WERI-Rb-1 (cell line): ENCODE measurements around the gene KLLN.
A peak's percentile ranks its signal among the peaks of the same experiment; 100 is the strongest.

ENCODE experiments used
- DNase-seq: peaks from one replicate; pipeline ENCODE4 v3.0.0-alpha.2; 2020
- H3K27ac ChIP-seq: fragments of 250-450 bp; sonication (Bioruptor Pico); 2 replicates; pipeline ENCODE4 v1.5.1; 2020; ENCODE audit warnings: mild to moderate bottlenecking, moderate library complexity
- H3K27me3 ChIP-seq: fragments of 250-450 bp; sonication (Bioruptor Pico); 2 replicates; pipeline ENCODE4 v1.5.1; 2021; ENCODE audit warnings: mild to moderate bottlenecking, low read depth, moderate library complexity; ENCODE audit not compliant: insufficient read depth, severe bottlenecking
- H3K36me3 ChIP-seq: fragments of 250-450 bp; sonication (Bioruptor Pico); 2 replicates; pipeline ENCODE4 v1.5.1; 2020; ENCODE audit warnings: mild to moderate bottlenecking, moderate library complexity
- H3K4me3 ChIP-seq: 2 replicates; pipeline ENCODE4 v1.5.1; 2011; ENCODE audit warnings: low read depth, mild to moderate bottlenecking, control low read depth, low read length
- H3K9me3 ChIP-seq: fragments of 250-450 bp; sonication (Bioruptor Pico); 2 replicates; pipeline ENCODE4 v1.5.1; 2021; ENCODE audit warnings: mild to moderate bottlenecking, moderate library complexity; ENCODE audit not compliant: severe bottlenecking
- CTCF ChIP-seq: IDR thresholded peaks from 2 replicates; pipeline ENCODE4 v1.5.1; 2011; ENCODE audit warnings: low read depth, mild to moderate bottlenecking, control low read depth, inconsistent platforms, low read length

KLLN gene

GRCh38 chr10:87845624-87845998, 17.7 kb downstream of the KLLN start:
- no peaks in the 10 kb centered on the region for H3K9me3 ChIP-seq
- no peak for TF ChIP-seq CTCF
- H3K27me3 ChIP-seq, result no peaks in the 10 kb centered on the region
- H3K27ac ChIP-seq, result no peak overlapping the region
- DNase-seq, result no peak
- no peaks in the 10 kb centered on the region for H3K36me3 ChIP-seq
- H3K4me3 ChIP-seq, result no peak overlapping the region

GRCh38 chr10:87844837-87845623, 18.3 kb downstream of the KLLN start:
- H3K27ac ChIP-seq, result no peak overlapping the region
- no peak for TF ChIP-seq CTCF
- DNase-seq, result no peak
- no peaks in the 10 kb centered on the region for H3K27me3 ChIP-seq
- H3K4me3 ChIP-seq, result no peak overlapping the region
- H3K36me3 ChIP-seq, result no peaks in the 10 kb centered on the region
- H3K9me3 ChIP-seq, result no peaks in the 10 kb centered on the region

- DNase-seq, result no peak
- Histone ChIP-seq H3K4me3 (no peak overlapping the region), H3K27me3 (no peaks in the 10 kb centered on the region), H3K36me3 (no peaks in the 10 kb centered on the region), H3K27ac (peak overlapping the region; percentile 30; the same call in 1 of the 2 replicates), H3K9me3 (no peaks in the 10 kb centered on the region)
- TF ChIP-seq CTCF, result no peak
Measured at GRCh38 chr10:87843714-87844113, 19.6 kb downstream of the KLLN start.

GRCh38 chr10:87842776-87843497, 20.4 kb downstream of the KLLN start:
- no peaks in the 10 kb centered on the region for H3K27me3 ChIP-seq
- H3K4me3 ChIP-seq, result no peak overlapping the region
- DNase-seq, result no peak
- no peak for TF ChIP-seq CTCF
- peak overlapping the region; percentile 32 for H3K27ac ChIP-seq
- H3K36me3 ChIP-seq, result no peaks in the 10 kb centered on the region
- no peaks in the 10 kb centered on the region for H3K9me3 ChIP-seq

GRCh38 chr10:87842220-87842641, 21.1 kb downstream of the KLLN start:
- Histone ChIP-seq H3K27ac (no peak overlapping the region), H3K4me3 (no peak overlapping the region)
- no peak for TF ChIP-seq CTCF

More at GRCh38 chr10:87842220-87842641, 21.1 kb downstream of the KLLN start:
- Histone ChIP-seq H3K36me3 (no peaks in the 10 kb centered on the region), H3K9me3 (no peaks in the 10 kb centered on the region), H3K27me3 (no peaks in the 10 kb centered on the region)
- no peak for DNase-seq
